HG02588 (cell line): ENCODE data around the gene KIAA0513.

Experiments used
- ATAC-seq: cut with Tn5 transposase; IDR thresholded peaks from one replicate; pipeline ENCODE4 v1.9.1; 2021; ENCODE audit warnings: mild to moderate bottlenecking, moderate library complexity; ENCODE audit not compliant: unreplicated experiment

Gene KIAA0513

GRCh38 chr16:85085721-85086120 is 58.1 kb downstream of the KIAA0513 start:
- no peak for ATAC-seq

GRCh38 chr16:85086347-85087291 is 59.0 kb downstream of the KIAA0513 start:
- no peak for ATAC-seq

GRCh38 chr16:85087899-85088569 is 60.4 kb downstream of the KIAA0513 start:
- no peak for ATAC-seq

- ATAC-seq = no peak
Measured at GRCh38 chr16:85088570-85089199, 61.1 kb downstream of the KIAA0513 start.

GRCh38 chr16:85089525-85089924 is 61.9 kb downstream of the KIAA0513 start:
- no peak for ATAC-seq

- no peak for ATAC-seq
Measured at GRCh38 chr16:85090181-85090580, 62.6 kb downstream of the KIAA0513 start.

- no peak for ATAC-seq
Measured at GRCh38 chr16:85090873-85091521, 63.4 kb downstream of the KIAA0513 start.

- no peak for ATAC-seq
Measured at GRCh38 chr16:85091522-85091910, 63.9 kb downstream of the KIAA0513 start.

- ATAC-seq = no peak
Measured at GRCh38 chr16:85092309-85092708, 64.7 kb downstream of the KIAA0513 start.

GRCh38 chr16:85092851-85093250 is 65.3 kb downstream of the KIAA0513 start:
- ATAC-seq = no peak

- no peak for ATAC-seq
Measured at GRCh38 chr16:85093705-85094104, 66.1 kb downstream of the KIAA0513 start.

GRCh38 chr16:85094176-85094805 is 66.7 kb downstream of the KIAA0513 start:
- no peak for ATAC-seq

- no peak for ATAC-seq
Measured at GRCh38 chr16:85094812-85095211, 67.2 kb downstream of the KIAA0513 start.

- ATAC-seq = no peak
Measured at GRCh38 chr16:85096921-85097320, 69.3 kb downstream of the KIAA0513 start.

GRCh38 chr16:85098565-85098964 is 71.0 kb downstream of the KIAA0513 start:
- no peak for ATAC-seq

- ATAC-seq = no peak
Measured at GRCh38 chr16:85100265-85100664, 72.7 kb downstream of the KIAA0513 start.

- ATAC-seq = no peak
Measured at GRCh38 chr16:85101956-85102630, 74.5 kb downstream of the KIAA0513 start.

GRCh38 chr16:85103114-85104079 is 75.8 kb downstream of the KIAA0513 start:
- no peak for ATAC-seq

GRCh38 chr16:85104147-85104546 is 76.6 kb downstream of the KIAA0513 start:
- no peak for ATAC-seq
